ENCODE measurements around the gene MIOX. TPM values are rescaled to one million over a fixed set of nuclear protein-coding genes. Genes with fewer than 3 reads are reported as not detected.

The MIOX gene
- total RNA-seq, 1 donor from 2014 or later = not detected

DNA sequence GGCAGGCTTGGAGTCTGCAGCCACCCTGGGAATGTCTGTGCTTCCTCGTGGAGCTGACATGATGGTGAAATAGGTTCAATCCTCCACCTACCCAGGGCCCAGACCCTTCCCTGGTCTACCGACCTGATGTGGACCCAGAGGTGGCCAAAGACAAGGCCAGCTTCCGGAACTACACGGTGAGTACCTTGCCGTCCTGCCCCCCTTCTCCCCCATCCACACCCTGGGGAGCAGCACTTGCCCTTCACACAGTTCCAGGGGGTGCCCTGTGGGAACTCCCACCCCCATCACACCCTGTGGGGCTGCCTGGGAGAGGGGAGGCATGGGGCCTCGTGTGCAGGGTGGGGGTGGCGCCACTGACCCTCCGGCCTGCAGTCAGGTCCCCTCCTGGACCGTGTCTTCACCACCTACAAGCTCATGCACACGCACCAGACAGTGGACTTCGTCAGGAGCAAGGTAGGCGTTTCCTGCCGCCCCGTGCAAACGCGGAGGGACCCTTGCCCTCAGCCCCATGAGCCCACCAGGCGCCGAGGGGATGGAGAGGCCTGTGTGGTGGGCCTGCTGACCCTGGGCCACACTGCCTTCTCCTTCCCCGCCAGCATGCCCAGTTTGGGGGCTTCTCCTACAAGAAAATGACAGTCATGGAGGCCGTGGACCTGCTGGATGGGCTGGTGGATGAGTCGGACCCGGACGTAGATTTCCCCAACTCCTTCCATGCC is 789 bp downstream of the MIOX start:
- intact Hi-C loops (cut with DNase I) = no loop called here
- no peak for DNase-seq (ENCODE audit: low spot score)

GRCh38 chr22:50488006-50488677 is 1.5 kb downstream of the MIOX start:
- intact Hi-C loops (cut with DNase I) = no loop called here
- no peak for DNase-seq (ENCODE audit: low spot score)

DNA sequence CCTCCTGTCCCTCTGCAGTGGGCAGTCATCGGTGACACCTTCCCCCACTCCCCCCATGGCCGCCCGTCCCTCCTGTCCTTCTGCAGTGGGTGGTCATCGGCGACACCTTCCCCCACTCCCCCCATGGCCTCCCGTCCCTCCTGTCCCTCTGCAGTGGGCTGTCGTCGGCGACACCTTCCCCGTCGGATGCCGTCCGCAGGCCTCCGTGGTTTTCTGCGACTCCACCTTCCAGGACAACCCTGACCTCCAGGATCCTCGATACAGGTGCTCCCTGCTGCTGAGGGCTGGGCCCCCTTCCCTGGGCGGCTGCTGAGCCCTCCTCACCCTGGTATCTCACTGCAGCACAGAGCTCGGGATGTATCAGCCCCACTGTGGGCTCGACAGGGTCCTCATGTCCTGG is 2.2 kb downstream of the MIOX start:
- intact Hi-C loops (cut with DNase I) = no loop called here
- no peak for DNase-seq (ENCODE audit: low spot score)

DNA sequence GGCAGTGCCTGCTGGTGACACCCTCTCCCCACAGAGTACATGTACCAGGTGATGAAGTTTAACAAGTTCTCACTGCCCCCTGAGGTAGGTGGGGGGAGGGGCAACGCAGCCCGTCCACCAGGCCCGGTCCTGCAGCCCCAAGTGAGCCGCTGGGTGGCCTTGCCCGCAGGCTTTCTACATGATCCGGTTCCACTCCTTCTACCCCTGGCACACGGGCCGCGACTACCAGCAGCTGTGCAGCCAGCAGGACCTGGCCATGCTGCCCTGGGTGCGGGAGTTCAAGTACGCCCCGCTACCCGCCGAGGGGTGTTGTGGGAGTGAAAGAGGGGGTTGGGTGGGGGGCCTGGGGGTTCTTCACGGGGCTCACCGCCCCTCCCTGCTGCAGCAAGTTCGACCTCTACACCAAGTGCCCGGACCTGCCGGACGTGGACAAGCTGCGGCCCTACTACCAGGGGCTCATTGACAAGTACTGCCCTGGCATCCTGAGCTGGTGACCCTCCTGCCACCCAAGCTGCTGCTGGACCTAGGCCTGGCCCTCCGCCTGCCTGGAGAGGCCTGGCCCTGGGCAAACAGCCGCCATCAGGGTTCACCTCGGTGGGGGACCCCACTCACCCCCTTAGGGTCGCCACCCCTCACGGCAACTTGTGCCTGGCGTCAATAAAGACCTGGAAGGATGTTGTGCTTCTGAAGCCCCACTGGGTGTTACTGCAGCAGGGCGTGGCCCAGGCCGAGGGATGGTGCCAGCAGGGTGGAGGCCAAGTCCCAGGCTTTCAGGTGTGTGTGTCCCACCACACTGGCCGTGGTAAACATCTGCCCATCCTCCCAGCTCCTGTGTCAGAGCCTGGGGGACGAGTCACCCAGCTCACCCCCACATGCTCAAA is 2.9 kb downstream of the MIOX start:
- no peak for DNase-seq (ENCODE audit: low spot score)
- intact Hi-C loops (cut with DNase I) = no loop called here

DNA sequence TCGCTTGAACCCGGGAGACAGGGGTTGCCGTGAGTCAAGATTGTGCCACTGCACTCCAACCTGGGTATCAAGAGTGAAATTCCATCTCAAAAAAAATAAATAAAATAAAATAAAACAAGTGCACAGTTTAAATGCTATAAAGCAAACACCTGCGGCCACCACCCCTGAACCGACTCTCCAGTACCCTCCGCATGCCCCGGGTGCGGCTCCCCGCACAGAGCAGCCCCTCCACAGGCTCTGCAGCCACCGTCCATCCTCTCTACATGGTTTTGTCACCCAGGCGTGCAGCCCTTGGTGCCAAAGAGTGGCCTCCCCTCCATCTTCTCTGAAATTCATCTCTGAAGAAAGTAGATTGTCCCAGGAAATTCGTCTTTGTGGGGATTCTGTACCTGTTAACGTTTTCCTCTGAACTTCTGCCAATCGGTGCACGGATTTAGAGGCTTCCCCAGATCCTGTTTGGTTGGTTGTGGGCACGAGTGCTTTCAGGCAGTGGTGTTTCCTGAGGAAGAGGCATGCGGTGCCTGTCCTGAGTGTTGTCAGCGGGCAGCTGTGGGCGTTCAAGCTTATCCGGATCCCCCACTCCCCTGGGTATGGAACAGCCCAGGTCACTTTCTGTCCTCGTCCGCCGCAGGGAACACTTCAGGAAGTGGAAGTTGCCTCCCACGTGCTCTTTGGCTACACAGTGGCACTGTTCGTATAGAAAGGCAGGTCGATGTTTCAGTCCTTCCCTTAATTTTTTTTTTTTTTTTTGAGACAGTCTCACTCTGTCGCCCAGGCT is 4.1 kb downstream of the MIOX start:
- no peak for DNase-seq (ENCODE audit: low spot score)
- intact Hi-C loops (cut with DNase I) = no loop called here

- no peak for DNase-seq (ENCODE audit: low spot score)
- intact Hi-C loops (cut with DNase I) = no loop called here
Measured at GRCh38 chr22:50497093-50497492, 10.4 kb downstream of the MIOX start.

DNA sequence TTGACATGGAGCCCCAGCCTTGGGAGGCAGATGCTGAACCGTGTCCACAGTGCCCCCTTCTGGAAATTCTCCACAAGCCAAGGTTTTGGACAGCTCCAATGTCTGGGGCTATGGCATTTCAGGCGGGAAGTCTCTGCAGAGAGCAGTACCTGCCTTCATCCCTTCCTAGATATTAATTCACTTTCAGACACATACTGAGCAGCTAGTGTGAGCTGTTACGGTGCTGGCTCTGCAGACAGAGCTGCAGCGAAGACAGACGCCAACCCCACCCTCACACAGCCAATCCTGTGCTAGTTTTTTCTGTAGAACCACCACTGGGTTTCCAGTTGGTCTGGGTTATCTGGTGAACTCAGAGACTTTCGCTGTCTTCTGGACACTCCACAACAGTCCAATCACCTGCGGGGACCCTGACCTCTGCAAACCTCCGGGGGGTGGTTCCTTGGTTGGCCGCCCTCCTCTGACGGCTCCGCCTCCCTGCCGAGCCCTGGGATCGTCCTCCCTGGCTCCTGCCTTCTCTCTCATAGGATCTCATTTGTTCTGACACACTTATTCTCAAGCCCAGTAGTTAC is 11.7 kb downstream of the MIOX start:
- intact Hi-C loops (cut with DNase I) = no loop called here
- DNase-seq (ENCODE audit: low spot score) = no peak

- intact Hi-C loops (cut with DNase I) = loop anchor here (10.0 kb wide), 1 partner anchor 256 kb away; the partner anchor contains the start of gene TUBGCP6
- no peak for DNase-seq (ENCODE audit: low spot score)
Measured at GRCh38 chr22:50500452-50500851, 13.8 kb downstream of the MIOX start.

GRCh38 chr22:50502096-50502495 is 15.4 kb downstream of the MIOX start:
- no peak for DNase-seq (ENCODE audit: low spot score)
- intact Hi-C loops (cut with DNase I) = loop anchor here (10.0 kb wide), 1 partner anchor 257 kb away; the partner anchor contains the start of gene TUBGCP6

GRCh38 chr22:50502628-50503474 is 16.2 kb downstream of the MIOX start:
- intact Hi-C loops (cut with DNase I) = loop anchor here (10.0 kb wide), 1 partner anchor 258 kb away; the partner anchor contains the start of gene TUBGCP6
- no peak for DNase-seq (ENCODE audit: low spot score)

- DNase-seq (ENCODE audit: low spot score) = no peak
- intact Hi-C loops (cut with DNase I) = loop anchor here (10.0 kb wide), 1 partner anchor 259 kb away; the partner anchor contains the start of gene TUBGCP6
Measured at GRCh38 chr22:50503475-50504145, 17.0 kb downstream of the MIOX start.

DNA sequence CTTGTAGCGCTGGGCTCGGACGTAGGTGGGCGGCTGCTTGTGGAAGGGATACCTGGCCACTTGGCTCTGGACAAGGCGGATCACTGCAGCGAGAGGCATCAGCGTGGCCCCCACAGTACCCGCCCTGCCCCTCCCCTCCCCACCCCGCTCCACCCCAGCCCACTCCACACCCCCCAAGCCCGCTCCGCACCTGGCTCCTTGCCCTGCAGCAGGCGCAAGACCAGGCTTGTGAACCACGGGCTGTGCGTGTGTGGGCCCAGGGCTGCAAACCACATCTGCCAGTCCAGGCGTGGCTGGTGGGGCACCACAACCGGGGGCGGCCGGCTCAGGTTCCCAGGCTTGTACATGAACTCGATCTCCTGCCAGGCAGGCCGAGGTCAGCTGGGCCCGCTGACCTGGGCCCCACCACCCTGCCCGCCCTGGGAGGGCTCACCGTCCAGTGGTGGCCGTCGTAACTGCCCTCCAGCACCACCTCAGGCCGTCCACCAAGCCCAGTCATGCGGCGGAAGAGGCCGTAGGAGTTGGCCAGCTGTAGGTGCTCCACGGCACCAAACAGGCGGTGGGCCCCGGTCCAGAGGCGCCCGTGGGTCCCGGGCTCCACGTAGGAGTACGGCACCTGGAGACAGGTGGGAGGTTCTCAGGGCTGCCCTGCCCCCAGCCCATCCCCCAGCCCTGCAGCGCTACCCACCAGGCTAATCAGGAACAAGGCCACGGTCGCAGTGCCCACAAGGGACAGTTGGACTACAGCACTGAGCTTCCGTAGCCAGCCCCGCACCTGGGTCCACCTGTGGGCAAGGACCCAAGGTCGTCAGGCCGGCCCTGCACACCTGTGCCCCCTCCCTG is 17.9 kb downstream of the MIOX start:
- intact Hi-C loops (cut with DNase I) = loop anchor here (10.0 kb wide), 1 partner anchor 260 kb away; the partner anchor contains the start of gene TUBGCP6
- DNase-seq (ENCODE audit: low spot score) = no peak

DNA sequence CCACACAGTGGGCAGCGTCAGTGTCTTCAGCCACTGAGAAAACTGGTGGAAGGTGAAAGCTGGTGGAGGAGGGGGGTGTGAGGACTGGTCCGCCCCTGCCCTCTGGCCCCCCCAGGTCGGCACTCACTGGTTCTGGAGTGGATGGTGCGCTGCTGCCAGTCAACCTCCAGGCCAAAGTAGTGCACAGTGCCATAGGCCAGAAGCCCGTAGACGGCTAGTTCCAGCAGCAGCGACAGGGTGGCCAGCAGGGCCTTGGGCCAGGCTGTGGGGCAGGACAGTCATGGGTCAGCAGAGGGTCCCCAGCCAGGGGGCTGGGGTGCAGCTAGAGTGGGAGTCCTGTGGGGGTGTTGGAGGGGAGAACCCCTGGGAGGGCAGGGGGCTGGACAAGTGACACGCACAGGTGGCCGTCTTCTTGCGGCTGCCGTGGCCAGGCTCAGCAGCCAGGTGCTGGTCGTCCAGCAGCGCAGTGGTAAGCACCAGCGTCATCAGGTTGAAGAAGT is 18.7 kb downstream of the MIOX start:
- intact Hi-C loops (cut with DNase I) = loop anchor here (10.0 kb wide), 1 partner anchor 261 kb away; the partner anchor contains the start of gene TUBGCP6
- no peak for DNase-seq (ENCODE audit: low spot score)

DNA sequence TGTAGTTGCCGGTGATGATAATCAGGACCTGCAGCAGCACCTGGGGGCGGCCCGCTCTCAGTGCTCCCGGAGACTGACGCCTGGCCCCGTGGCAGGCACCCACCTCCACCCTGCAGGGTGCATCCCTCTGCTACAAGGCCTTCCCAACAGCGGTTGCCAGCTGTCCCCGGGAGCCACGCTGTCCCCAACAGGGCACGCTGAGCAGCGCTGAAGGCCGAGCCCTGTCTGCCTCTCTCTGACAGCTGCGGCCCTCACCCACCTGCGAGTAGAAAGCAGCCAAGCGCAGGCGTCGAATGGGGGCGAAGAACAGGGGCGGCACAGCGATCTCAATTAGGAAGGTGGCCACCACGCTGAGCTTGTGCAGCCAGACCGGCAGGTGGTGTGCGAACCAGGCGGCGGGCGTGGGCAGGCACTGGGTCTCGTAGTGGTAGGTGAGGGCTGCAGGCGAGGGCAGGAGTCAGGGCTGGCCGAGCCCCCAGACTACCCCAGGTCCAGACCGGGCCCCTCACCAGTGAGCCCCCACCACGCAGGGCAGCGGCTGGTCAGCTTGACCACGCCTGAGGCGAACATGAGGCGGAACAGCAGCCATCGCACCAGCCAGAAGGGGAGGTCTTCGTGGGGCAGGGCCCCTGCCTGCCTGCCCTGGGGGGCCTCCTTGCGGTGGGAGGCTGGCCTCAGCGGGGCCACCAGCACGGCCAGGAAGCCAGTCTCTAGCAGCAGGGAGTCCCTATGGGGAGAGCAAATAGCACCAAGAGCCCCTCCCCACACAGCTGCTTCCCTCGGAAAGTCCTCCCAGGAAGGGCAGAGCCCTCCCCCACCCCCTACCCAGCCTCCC is 19.3 kb downstream of the MIOX start:
- intact Hi-C loops (cut with DNase I) = loop anchor here (10.0 kb wide), 1 partner anchor 261 kb away; the partner anchor contains the start of gene TUBGCP6
- DNase-seq (ENCODE audit: low spot score) = no peak

Measured in cardiac septum (tissue), 1 donor.